Naive thymus-derived CD8-positive, alpha-beta T cell (primary cell): ENCODE measurements around the gene ZCCHC18. TPM values are rescaled to one million over a fixed set of nuclear protein-coding genes. Genes with fewer than 3 reads are reported as not detected.

Experiments used
- ATAC-seq, 2 donors: fragments of 150-1000 bp; cut with Tn5 transposase in 1 of 2; sonication (Bioruptor Pico), chemical (Tn5 transposase) in 1 of 2; 1 replicate in 1 of 2; 2 replicates in 1 of 2; pipeline ENCODE4 v1.10.0; 2021; ENCODE audit warnings: mild to moderate bottlenecking in 2 of 2, moderate library complexity in 2 of 2
- POLR2A ChIA-PET: fragments of 350-600 bp; sonication (Branson Sonifier 250); formaldehyde crosslinking; loops from one replicate; lab custom pipeline; 2021; ENCODE audit warnings: antibody characterized with exemption; lab: Charles Lee
- DNase-seq, 10 donors: peaks; one replicate each; pipeline versions ENCODE4 v3.0.0 to v3.0.0-alpha.2; 2020 to 2022
- H3K27ac Mint-ChIP-seq, 10 donors: one replicate each; pipeline ENCODE4 v1.8.0; 2020 to 2022; ENCODE audit warnings: mild to moderate bottlenecking in 10 of 10, mixed read lengths in 10 of 10, moderate library complexity in 4 of 10, inconsistent platforms in 1 of 10
- H3K27me3 Mint-ChIP-seq, 5 donors: one replicate each; pipeline ENCODE4 v1.8.0; 2021 to 2022; ENCODE audit warnings: mixed read lengths in 5 of 5
- H3K36me3 Mint-ChIP-seq, 3 donors: one replicate each; pipeline ENCODE4 v1.8.0; 2020 to 2022; ENCODE audit warnings: mixed read lengths in 3 of 3, mild to moderate bottlenecking in 2 of 3, inconsistent platforms in 1 of 3
- H3K4me1 Mint-ChIP-seq, 4 donors: one replicate each; pipeline ENCODE4 v1.8.0; 2021 to 2022; ENCODE audit warnings: mixed read lengths in 4 of 4
- H3K4me3 Mint-ChIP-seq, 10 donors: one replicate each; pipeline ENCODE4 v1.8.0; 2020 to 2022; ENCODE audit warnings: mild to moderate bottlenecking in 10 of 10, mixed read lengths in 10 of 10, moderate library complexity in 6 of 10, inconsistent platforms in 1 of 10
- H3K9me3 Mint-ChIP-seq, 9 donors: one replicate each; pipeline ENCODE4 v1.8.0; 2020 to 2022; ENCODE audit warnings: mixed read lengths in 9 of 9, mild to moderate bottlenecking in 3 of 9, inconsistent platforms in 1 of 9, moderate library complexity in 1 of 9
- polyA plus RNA-seq, 3 donors: library from polyadenylated mRNA; unstranded; fragments of 300-500 nt; fragmentation: Illumina TruSeq; gene quantifications; one replicate each; pipeline ENCODE4 v1.2.3, GENCODE V29; 2021
- total RNA-seq, 8 experiments: library from RNA in 2 of 8; stranded (reverse) in 2 of 8; gene quantifications; one replicate each; pipeline ENCODE4 v1.2.3 and lab custom pipeline; 2021 to 2026

ZCCHC18 gene
- total and polyA plus RNA-seq, 5 experiments from 2014 or later: 1.9 to 26.2 (median 6.0) TPM

DNA sequence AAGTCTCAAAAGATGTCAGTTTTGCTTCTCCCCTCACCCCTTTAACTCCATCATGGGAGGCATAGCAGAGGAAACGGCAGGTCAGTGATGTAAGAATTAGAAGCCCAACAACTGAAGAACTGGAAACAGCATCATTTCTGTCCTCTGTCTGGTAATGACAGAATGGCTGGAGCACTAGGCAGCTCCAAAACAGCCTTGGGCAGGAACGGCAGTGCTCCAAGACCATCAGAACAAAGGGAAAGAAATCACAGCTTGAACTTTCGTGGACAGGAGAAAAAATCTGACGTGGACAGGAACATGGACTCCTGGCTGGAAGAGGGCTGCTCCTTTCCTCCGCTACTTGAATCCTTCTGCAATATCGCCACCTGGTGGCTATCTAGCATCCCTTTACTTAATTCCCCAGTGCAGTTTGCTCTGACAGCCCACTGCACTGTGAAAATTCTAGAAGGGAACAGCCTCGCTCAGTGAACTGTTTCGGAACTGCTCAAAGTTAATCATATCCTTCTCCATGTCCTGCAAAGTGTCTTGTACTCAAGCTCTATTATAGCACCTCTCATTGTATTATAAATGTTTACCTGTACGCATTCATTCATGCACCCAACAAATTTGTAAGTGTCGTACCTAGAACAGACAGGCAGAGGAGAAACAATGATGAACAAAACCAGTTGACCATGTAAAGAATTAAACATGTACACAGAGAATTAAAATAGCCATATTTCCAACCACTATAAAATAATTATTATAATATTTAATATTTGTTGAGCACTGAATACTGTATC is 24.1 kb downstream of the ZCCHC18 start:
- no peaks in the 10 kb centered on the region for H3K9me3 Mint-ChIP-seq
- H3K27ac Mint-ChIP-seq: peak overlapping the region in 1 of 10 donors; percentile 16
- ATAC-seq: peak; percentile 72 to 91
- POLR2A ChIA-PET: interaction anchor here (0.8 to 1.7 kb wide), 3 partner anchors 9 to 24 kb away, joined by 3 to 7 read pairs (median 4); partner anchors contain the start of gene ZCCHC18
- no peaks in the 10 kb centered on the region for H3K27me3 Mint-ChIP-seq
- H3K36me3 Mint-ChIP-seq: peaks cover 0 to 13% (median 0%) of the 10 kb centered on the region in 3 donors
- H3K4me3 Mint-ChIP-seq: no peak overlapping the region
- H3K4me1 Mint-ChIP-seq: peaks cover 15 to 26% (median 22%) of the 10 kb centered on the region in 4 donors
- DNase-seq: peak; percentile 26 to 76 (median 57)

DNA sequence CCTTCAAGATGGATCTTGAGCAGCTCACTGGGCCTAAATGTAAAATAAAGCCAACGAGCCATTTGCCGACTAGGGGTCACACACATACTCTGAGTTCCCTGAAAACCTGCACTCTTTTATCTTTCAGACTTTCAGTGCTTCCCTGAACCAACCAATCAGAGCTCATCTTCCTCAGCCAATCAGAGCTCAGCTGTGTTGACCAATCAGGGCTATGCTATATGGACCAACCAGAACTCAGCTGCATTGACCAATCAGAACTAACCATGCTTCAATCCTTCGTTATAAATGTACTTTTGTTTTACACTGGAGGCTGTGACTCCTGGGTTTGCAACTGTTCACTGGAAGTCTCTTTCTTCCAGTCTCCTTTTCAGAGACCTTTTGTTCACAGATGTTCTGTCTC is 25.2 kb downstream of the ZCCHC18 start:
- Mint-ChIP-seq H3K36me3 (peaks cover 0 to 10% (median 0%) of the 10 kb centered on the region in 3 donors), H3K4me3 (no peak overlapping the region), H3K9me3 (no peaks in the 10 kb centered on the region), H3K27ac (peak overlapping the region in 3 of 10 donors; percentile 25 to 65 (median 55)), H3K4me1 (peaks cover 15 to 31% (median 28%) of the 10 kb centered on the region in 4 donors), H3K27me3 (no peaks in the 10 kb centered on the region)
- ATAC-seq (peak in 1 of 2 donors; percentile 49), DNase-seq (peak in 1 of 10 donors; percentile 9)
- POLR2A ChIA-PET: interaction anchor here (0.7 to 1.2 kb wide), 3 partner anchors 10 to 19 kb away, joined by 3 to 4 read pairs (median 3); partner anchors contain the start of gene SLC25A53

DNA sequence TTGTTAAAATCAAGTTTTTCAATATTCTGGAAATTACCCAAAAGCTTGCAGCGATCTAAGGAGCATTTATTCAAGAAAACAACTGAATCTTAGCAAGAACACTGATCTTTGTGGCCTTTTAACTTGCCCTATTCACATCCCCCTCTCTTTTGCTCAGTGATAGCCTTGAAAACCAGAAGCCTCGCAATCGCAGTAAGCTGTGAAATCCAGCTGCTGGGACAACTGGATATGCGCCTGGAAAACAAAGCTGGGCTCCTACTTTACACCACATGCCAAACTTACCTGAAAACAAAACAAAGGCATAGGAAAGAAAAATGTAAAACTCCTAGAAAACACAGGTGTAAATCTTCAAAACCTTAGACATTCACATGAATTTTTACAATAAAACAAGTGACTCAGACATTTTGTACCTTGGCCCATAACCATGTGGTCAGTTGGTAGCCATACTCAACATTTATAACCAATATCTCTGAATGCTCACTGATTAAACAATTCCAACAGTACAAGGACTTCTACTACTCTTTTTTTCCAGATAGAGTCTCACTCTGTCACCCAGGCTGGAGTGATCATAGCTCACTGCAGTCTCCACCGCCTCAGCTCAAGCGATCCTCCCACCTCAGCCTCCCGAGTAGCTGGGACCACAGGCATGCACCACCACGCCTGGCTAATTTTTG is 28.9 kb downstream of the ZCCHC18 start:
- no peak overlapping the region for H3K4me3 Mint-ChIP-seq
- H3K4me1 Mint-ChIP-seq: peaks cover 12 to 39% (median 24%) of the 10 kb centered on the region in 4 donors
- no peaks in the 10 kb centered on the region for H3K27me3 Mint-ChIP-seq
- DNase-seq: no peak
- ATAC-seq: no peak
- POLR2A ChIA-PET: interaction anchor here (1.1 kb wide), 1 partner anchor 16 kb away, joined by 3 read pairs; the partner anchor contains the start of gene SLC25A53
- H3K9me3 Mint-ChIP-seq: peaks cover 0 to 4% (median 0%) of the 10 kb centered on the region in 9 donors
- H3K36me3 Mint-ChIP-seq: peaks cover 4 to 9% (median 6%) of the 10 kb centered on the region in 3 donors
- H3K27ac Mint-ChIP-seq: peak overlapping the region in 1 of 10 donors; percentile 67

DNA sequence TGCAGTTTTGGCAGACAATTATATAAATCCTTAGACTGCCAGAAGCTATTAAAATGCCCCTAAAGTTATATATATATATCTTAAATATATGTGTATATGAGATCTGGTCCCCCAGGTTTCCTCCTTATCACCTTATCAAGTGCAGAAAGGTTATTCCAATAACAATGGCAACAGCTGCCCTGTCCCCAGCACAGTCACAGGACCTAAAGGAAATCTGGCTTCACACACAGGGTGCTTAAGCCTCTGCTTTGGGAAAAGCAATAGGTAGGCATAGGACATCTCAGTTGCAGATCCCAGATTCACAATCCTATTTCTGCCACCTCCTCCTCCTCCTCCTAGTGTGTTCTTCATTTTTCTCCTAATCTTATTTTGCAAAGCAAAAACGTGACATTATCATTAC is 38.7 kb downstream of the ZCCHC18 start:
- Mint-ChIP-seq H3K4me1 (peaks cover 10 to 31% (median 20%) of the 10 kb centered on the region in 4 donors), H3K36me3 (peaks cover 0 to 6% (median 0%) of the 10 kb centered on the region in 3 donors), H3K4me3 (no peak overlapping the region), H3K27ac (no peak overlapping the region), H3K27me3 (no peaks in the 10 kb centered on the region), H3K9me3 (peaks cover 0 to 4% (median 0%) of the 10 kb centered on the region in 9 donors)
- ATAC-seq (no peak), DNase-seq (no peak)
- POLR2A ChIA-PET: no interaction called here

DNA sequence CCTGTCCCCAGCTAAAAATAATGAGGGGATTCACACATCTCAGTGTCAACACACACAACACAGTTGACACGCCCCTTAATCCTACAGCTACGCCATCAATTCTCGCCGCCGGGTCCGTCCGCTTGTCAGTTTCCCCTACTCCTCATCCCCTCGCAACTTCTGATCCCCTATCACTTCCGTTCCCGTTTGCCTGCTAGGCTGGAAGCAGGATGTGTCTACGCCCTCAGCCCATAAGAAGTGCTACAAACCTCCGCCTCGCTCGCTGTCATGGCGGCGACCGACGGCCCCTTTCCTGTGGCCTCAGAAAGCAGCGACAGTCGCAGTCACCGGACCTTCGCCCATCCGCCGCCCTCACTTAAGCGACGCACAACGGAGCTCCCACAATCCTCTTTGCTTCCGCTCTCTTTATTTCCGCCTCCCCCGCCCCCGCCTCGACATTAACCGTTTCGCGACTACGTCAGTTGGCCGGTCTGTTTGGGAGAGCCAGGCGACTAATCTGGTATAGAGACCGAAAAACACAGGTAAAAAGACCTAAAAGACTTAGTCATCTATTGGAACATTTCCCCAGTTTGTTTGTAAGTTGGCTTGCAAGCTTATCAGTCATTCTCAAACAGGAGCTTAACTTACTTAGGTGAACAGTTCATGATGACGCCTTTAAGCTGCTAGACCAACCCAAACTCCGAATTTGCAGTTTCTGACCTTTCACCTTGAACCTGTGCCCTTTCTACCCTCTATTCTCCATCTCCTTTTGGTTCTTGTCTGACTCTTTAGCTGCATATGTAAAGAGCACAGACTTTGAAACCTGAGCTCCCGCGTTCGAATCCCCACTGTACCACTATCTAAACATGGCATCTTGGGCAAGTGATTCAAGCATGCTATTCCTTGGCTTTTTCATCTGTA is 44.6 kb downstream of the ZCCHC18 start, which contains the start of gene SLC25A53:
TSS of gene SLC25A53 (minus strand) at position 380 of the 900 bp plus-strand sequence. CDS start 51,752 bp downstream, outside the sequence.
- ATAC-seq: peak; percentile 84 to 88
- Mint-ChIP-seq H3K27me3 (peaks cover 0 to 1% (median 0%) of the 10 kb centered on the region in 5 donors), H3K4me1 (peaks cover 2 to 24% (median 21%) of the 10 kb centered on the region in 4 donors), H3K4me3 (peak within 1 kb of the TSS; percentile 91 to 100 (median 98)), H3K36me3 (peaks cover 0 to 6% (median 0%) of the 10 kb centered on the region in 3 donors), H3K9me3 (no peaks in the 10 kb centered on the region), H3K27ac (peak within 1 kb of the TSS; percentile 94 to 100 (median 99))
- POLR2A ChIA-PET: interaction anchor here (0.8 to 2.0 kb wide), 7 partner anchors 10 to 47 kb away, joined by 3 to 37 read pairs (median 6); partner anchors contain the start of genes FAM199X and ZCCHC18
- peak; percentile 53 to 84 (median 78) for DNase-seq

Other genes starting within 250 kb of the ZCCHC18 start
- gene TMSB15B, start 149.9 kb upstream of the ZCCHC18 start, total RNA-seq: 1 to 10 TPM; 6.1 to 7.0 TPM
- 10 to 100 TPM in 2 of 3 donors, 1 to 10 TPM in 1; 9.5 to 11.8 (median 11.5) TPM for gene TMSB15B, start 149.9 kb upstream of the ZCCHC18 start, polyA plus RNA-seq
- gene H2BW1, start 98.8 kb upstream of the ZCCHC18 start, total RNA-seq: not detected
- not detected for gene H2BW1, start 98.8 kb upstream of the ZCCHC18 start, polyA plus RNA-seq
- gene H2BW2, start 72.6 kb upstream of the ZCCHC18 start, total RNA-seq: not detected
- not detected for gene H2BW2, start 72.6 kb upstream of the ZCCHC18 start, polyA plus RNA-seq
- 1 to 10 TPM; 5.3 to 5.4 TPM for gene TMSB15C, start 36.3 kb upstream of the ZCCHC18 start, total RNA-seq
- under 1 TPM; 0.86 to 0.99 (median 0.94) TPM for gene TMSB15C, start 36.3 kb upstream of the ZCCHC18 start, polyA plus RNA-seq
- gene SLC25A53, start 44.5 kb downstream of the ZCCHC18 start, total RNA-seq: 10 to 100 TPM; 27.3 to 28.9 TPM
- gene SLC25A53, start 44.5 kb downstream of the ZCCHC18 start, polyA plus RNA-seq: 10 to 100 TPM in 1 of 3 donors, 1 to 10 TPM in 2; 8.5 to 10.0 (median 9.8) TPM
- 10 to 100 TPM; 19.9 to 21.4 TPM for gene FAM199X, start 53.9 kb downstream of the ZCCHC18 start, total RNA-seq
- 1 to 10 TPM; 7.6 to 8.7 (median 8.4) TPM for gene FAM199X, start 53.9 kb downstream of the ZCCHC18 start, polyA plus RNA-seq
- gene ESX1, start 142.4 kb downstream of the ZCCHC18 start, total RNA-seq: not detected
- not detected for gene ESX1, start 142.4 kb downstream of the ZCCHC18 start, polyA plus RNA-seq